DMS153 (cell line): Measurements from ENCODE around the gene TP53I11.

Experiments used
- DNase-seq: peaks from one replicate; lab custom pipeline; 2025; lab: John Stamatoyannopoulos, UW

Gene TP53I11, protein sequence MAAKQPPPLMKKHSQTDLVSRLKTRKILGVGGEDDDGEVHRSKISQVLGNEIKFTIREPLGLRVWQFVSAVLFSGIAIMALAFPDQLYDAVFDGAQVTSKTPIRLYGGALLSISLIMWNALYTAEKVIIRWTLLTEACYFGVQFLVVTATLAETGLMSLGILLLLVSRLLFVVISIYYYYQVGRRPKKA

DNA sequence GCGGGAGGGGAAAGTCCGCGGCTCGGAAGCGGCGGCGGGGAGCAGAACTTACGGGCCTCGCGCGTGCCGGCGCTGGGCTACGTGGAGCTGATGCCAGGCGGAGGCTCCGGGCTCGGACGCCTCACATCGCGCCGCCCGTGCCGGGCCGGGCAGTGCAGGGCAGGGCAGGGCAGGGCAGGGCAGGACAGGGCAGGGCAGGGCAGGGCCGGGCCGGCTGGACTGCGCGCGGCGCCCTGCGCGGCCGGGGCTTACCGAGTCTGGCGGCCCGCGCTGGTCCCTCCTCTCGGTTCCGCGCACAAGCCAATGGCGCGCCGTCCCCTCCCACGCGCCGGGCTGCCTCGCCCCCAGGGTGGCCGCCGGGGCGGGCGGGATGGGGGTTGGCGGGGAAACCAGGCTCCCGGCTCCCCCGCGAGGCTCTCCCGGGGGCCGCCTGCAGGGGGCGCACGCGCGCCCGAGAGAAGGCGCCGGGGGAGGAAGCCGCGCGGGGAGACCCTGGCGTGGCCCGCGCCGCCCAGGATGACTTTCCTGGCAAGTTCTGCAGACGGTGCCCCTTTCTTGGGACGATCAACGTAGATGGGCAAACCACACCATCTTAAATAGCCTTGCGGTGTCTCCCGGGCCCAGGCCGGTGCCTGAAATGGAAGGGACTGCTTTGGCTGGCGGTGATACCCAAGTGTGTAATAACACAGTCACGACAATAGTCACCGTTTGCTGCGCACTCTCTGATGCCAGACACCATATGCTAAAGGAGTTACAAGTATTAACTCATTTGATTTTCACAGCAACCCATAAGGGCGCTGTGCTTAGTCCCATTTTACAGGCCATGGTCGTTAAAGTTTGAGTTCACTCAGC lies at the start of gene TP53I11:
TSS of gene TP53I11 (minus strand) at position 259 of the 852 bp plus-strand sequence. CDS start 12,548 bp downstream, outside the sequence.
- peak; percentile 46 for DNase-seq

DNA sequence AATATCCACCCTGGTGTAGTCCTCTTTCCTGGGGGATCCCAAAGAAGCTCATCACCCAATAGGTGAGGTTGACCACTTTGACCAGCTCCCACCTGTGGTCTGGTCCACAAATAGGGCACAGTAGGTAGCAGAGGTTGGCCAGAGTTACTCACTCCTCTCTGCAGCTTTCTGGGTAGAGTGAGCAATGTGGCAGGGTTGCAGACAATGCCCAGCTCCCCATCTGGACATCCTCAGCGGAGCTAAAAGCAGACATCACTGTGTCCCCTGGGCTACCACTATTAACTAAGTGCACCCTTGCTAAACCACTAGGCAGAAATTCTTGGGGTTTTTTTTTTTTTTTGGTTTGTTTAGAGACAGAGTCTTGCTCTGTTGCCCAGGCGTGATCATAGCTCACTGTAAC lies 48.4 kb upstream of the TP53I11 start:
- DNase-seq, result no peak

DNA sequence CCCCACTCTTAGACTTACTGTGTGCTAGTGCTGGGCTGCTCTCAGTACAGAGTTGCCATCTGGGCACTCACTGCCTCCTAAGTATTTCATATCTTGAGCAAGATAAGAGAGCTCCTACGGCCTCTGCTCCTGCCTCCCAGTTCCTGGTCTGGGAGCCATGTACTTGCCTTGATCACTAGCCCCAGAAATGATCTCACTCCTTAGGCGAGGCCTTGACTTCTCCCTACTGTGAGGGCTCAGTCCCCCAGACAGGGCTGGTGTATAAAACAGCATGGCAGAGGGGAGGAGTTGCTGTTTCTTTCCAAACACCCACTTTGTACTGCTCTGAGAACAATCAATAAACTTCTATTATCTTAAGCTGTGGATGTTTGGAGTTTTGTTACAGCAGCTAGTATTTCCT lies 47.4 kb upstream of the TP53I11 start:
- no peak for DNase-seq

DNA sequence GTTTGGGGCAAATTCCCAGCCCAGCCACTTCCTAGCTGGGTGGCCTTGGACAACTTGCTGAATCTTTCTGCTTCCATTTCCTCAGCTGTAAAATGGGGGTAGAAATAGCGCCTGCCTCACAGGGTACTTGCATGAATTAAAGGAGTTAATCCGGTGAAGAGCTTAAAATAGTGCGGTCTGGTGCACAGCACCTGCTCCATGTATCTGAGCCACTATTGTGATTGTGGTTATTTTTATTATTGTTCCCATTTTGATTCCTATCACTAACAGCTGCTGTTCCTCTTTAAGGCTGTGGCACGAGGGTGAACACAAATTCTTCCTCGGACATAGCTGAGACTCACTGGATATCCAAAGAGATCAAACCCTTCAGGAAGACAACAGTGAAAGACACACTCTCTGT lies 46.9 kb upstream of the TP53I11 start:
- DNase-seq, result no peak

DNA sequence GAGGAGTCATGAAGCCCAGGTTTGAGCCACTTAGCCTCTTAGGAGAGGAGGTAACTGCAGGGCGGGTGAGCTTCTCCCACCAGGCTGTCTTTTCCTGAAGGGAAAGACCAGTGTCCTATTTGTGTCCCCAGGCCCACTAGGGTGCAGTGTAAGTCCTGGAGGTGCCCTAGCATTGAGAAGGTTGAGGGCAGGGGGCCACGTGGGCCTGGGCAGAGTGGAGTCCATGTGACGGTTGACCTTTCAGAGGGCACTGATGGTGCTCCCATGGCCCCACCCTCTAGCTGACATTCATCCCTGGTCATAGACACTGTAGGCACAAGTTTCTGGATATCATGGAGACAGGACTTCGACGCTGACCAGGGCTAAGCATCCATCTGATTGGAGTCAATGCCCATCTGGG lies 44.1 kb upstream of the TP53I11 start:
- DNase-seq, result no peak

DNA sequence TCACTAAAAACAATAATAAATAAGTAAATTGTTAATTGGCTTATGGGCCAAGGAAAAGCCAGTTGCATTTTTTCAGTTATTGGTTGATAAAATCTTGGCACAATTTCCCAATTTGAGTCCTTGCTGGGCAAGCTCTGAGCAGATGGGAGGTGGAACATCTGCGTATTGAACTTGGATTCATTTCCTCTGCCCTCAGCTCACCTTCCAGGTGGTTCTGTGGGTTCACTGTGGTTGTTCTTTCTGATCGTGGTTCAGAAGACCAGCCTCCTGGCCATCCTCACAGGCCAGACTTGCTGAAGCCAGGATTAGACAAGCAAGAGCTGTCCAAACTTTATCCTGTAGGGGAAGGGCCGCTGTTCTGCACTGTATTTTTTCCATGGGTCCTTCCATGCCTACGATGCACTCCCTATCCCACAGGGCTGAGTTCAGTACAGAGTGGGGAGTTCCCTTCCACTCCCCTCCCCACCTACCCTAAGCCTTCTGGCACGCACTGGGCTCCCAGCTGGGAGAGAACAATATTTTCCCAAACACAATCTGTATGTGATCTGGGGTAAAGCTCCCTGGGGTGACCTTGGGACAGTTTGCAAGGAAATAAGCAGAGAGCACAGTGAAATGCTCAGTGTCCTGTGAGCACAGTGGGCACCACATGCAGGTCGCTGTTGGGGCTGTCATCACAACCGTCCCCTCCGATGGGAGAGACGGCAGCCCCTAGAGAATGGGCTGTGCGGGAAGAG lies 43.5 kb upstream of the TP53I11 start:
- no peak for DNase-seq

DNA sequence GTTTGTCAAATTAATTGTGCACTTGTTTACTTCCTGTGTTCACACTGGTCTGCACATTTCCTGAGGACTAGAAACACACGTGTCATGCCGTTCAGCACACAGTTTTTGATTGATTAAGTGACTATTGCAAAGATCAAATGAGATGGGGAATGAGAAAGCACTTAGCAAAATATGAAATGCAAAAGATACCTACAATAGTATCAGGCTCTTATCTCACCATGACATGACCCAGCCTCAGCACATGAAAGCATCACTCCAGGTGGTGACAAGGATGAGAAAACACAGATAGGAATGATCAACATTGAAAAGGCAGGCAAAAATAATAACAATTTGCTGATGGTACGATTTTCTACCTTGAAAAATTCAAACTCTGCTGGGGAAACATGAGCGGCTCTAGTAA lies 42.1 kb upstream of the TP53I11 start:
- DNase-seq, result no peak

DNA sequence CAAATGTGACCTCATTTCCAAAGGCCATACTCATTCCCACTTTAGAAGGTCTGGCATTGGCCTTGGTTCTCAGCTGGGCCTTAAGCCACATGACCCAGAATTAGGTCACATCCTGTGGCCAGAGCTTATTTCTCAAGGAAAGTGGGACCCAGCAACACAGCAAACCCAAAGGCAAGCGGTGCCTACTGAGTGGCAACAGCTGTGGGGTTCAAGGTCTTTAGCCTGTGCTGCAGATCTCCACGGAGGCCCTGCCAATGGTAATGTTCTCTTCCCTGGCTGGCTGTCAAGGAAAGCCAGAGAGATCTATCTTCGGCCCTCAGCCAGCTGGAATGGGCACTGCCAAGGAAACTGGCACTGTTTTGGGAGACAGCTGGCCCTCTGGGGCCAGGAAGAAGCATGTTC lies 41.5 kb upstream of the TP53I11 start:
- no peak for DNase-seq

DNA sequence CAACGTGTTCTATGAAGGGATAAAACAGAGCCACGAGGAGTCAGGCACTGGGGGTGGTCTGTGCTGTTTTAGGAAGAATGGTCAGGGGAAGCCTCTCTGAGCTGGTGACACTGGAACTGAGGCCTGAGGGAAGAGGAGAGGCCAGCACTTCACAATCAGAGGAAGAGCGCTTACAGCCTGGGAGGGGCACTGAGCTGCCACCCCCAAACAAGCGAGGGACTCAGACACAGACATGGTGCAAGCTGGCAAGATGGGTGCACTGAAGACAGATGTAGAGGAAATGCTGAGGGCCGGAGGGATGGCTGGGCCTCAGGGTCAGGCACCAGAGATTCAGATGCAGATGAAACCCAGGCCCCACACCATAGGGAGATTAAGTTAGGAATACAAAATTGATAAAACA lies 40.0 kb upstream of the TP53I11 start:
- DNase-seq, result no peak

DNA sequence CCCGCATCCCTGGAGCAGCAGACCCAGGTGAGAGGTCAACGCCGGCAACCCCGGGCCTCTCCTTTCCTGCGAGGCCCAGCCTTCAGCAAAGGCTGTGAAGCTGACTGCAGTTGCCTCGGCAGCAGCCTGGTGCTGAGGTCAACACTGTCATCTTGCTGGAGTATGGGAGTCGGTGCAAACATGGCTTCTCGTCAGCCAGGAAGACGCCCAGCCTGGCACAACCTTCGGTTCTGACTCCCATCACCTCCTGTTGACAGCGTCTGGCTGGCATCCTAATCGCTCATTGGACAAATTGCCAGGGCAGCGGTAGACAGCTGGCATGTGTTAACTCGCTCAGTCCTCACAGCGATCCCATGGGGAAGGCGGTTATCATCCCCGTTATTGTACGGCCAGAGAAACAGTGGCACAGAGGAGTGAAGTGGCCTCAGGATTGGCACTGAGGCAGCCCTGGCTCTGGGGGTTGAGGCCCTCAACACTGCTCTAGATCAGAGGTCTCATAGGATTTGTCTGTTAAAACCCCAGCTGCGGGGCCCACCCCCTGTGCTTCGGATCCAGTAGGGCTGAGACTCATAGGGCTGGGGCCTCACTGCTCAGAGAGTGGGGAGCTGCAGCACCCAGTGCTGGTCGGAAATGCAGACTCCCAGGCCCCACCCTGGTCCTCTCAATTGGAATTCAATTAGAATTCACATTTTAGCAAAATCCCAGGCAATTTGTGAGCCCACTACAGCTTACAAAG lies 39.3 kb upstream of the TP53I11 start:
- peak; percentile 72 for DNase-seq

DNA sequence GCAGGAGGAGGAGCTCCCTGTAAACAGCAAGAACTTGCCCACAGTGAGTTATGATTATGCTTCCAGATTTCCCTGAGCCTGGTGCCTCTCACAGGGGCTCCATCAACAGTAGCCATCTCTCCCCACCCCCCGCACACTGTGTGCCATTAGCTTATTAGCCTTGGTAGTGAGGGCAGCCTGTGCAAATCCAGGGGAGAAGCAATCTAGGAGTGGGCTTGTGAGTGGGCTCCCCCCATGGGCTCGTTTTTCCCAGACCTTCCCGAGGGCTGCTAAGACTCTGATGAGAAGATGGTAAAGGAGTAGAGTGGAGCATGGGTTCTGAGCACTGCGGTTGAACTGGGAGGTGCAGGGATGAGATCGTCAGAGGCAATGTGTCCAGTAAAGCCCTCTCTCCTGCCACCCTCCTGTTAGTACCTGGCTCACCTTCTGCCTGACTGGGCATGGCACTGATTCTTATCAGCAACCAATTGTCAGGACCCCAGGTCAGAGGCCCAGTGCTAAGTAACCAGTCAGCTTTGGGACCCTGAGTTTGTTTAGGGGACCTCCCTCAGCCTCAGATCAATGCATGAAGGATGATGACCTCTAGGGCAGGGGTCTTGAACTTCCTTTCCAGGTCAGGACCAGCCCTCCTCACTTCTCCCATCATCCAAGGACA lies 38.4 kb upstream of the TP53I11 start:
- DNase-seq, result no peak

DNA sequence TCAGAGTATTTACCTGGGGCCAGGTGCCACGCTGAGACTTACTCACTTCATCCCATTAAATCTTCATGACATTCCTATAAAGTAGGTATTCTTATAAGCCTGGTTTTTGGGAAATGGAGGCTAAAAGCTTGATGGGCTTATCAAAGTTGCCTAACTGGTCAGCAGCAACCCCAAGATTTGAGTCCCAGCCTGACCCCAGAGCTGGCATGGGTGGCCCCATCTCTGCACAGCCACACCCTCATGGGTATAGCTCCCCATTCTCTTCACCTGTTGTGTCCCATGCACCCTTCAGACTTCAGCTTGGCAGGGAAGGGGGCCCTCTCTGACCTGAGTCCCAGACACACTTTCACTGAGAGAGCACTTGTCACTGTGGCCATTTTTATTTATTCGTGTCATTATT lies 37.4 kb upstream of the TP53I11 start:
- no peak for DNase-seq

DNA sequence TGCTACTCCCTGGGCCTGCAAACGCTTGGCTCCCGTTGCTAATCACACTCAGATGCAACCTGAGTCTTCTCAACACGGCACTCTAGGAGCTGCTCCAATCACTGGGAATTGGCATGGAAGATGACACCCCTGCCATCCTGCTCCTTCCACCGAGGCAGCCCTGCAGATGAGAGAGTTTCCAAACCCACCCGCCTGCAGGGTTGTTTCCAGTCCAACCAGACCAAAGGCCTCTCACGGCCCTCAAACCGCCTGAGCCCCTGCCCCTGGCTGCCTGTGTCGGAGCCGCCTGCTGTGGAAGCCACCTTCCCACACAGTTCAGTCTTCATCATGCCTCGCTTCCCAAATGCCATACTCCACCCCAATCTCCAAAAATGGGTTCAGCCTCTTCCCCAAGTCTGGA lies 36.8 kb upstream of the TP53I11 start:
- DNase-seq, result no peak

DNA sequence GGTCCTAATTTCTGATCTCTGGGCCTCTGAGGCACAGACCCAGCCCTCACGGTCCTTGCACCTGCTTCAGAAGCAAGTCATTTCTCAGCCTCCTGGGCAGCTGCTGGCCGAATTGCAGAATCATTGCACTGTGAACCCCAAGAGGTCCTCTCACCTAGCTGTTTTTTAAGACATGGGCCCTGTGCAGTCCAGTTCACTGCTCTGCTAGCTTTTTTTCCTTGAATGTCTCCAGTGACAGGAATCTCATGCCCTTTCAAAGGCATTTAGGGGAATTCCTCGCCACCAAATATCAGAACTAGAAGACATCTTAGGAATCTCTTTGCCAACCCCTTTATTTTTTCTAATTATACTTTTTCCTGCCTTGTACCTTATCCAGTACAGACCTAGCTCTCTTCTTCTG lies 35.6 kb upstream of the TP53I11 start:
- DNase-seq, result no peak

DNA sequence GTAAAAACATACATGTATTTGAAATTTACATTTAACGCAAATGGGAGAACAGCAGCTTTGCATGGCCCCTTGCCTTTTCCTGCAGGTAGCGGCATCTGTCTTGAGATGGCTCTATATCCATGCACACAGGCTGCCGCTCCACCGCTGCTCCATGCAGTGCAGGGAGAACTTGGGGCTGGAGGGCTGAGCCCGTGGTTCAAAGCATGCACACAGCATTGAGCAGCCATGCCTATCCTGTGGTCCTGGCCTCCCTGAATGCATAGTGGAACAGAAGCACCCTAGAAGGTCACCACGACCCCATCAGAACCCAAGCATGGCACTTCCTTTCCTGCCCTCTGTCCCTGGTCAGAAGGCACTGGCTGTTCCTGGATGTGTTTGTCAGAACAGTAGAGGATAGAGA lies 35.0 kb upstream of the TP53I11 start:
- no peak for DNase-seq

DNA sequence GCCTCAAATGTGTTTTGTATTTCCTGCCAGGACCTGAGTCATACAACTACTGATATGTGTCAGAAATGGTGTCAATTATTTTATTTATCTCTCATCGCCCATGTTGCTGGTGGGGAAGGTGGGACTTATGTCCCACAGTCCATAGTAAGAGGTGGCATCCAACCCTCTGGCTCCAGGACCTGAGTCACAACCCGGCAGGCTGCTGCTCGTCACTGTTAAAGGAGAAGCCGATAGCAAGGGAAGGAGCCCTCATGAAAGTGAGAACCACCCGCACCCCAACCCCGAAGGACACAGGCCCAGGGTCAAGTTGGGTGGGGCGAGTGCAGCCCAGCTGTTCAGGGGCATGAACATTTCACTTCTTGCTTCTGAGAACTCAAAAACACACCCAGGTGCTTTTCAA lies 33.1 kb upstream of the TP53I11 start:
- DNase-seq, result no peak

DNA sequence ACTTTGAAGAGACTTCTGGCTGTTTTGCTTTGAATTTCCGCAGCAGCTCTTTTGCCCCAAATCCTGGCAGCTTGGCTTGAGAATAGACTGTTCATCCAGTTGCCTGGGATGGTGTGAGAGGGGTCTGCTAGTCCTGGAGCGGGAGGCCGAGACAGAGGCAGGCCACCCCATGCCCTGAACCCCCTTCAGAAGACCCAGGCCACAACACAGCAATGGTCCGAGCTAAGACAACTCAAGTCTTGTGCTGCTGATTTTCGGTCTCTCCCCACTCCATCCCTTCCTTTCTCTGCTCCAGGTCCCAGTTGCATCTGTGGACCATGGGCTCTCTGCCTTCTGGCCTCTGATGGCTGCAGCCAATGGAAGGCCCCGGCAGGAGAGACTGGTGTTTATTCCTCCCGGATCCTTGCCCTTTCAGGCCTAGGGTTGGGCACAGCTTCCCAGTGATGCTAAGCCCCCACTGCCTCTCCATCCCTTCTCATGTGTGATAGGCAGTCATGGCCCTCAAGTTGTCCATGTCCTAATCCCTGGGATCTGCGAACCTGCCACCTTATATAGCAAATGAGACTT lies 31.9 kb upstream of the TP53I11 start:
- DNase-seq, result no peak

DNA sequence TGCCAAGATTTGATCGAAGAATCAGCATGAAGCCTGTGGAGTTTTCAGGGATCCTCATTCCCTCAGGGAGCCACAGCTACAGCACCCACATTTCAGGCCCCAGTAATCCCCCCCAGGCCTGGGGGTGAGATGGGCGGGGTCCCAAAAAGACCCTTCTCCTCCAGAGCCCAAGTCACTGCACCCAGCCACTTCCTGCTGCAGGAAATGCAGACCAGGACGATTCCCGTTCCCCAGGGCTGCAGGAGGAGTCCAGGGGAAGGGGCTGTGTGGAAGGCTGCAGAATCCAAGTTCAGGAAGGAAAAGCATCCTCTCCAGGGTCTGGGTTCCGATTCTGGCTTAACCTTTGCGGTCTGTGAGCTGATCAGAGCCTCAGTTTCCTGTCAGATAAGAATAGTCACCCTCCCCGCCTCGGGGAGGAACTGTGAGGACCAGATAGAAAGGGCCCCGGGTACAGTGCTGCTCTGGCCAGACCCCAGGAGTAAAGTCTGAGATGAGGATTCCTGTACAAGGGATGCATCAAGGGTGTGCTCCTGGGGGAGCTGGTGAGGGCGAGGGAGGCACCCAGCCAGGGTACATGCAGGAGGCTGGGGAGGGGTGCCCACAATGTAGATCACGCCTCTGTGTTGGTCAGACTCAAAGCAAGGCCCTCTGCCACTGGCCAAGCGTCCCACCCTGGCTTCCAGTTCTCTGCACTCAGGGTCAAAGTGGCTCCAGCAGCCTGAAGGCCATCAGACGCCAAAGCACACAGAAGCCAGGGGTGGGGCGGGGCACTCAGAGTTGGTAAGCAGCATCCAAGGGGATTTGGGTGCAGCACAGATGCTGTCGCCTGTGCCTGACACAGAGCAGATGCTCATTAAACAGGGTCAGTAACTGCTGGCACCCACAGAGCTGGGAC lies 30.1 kb upstream of the TP53I11 start:
- no peak for DNase-seq

DNA sequence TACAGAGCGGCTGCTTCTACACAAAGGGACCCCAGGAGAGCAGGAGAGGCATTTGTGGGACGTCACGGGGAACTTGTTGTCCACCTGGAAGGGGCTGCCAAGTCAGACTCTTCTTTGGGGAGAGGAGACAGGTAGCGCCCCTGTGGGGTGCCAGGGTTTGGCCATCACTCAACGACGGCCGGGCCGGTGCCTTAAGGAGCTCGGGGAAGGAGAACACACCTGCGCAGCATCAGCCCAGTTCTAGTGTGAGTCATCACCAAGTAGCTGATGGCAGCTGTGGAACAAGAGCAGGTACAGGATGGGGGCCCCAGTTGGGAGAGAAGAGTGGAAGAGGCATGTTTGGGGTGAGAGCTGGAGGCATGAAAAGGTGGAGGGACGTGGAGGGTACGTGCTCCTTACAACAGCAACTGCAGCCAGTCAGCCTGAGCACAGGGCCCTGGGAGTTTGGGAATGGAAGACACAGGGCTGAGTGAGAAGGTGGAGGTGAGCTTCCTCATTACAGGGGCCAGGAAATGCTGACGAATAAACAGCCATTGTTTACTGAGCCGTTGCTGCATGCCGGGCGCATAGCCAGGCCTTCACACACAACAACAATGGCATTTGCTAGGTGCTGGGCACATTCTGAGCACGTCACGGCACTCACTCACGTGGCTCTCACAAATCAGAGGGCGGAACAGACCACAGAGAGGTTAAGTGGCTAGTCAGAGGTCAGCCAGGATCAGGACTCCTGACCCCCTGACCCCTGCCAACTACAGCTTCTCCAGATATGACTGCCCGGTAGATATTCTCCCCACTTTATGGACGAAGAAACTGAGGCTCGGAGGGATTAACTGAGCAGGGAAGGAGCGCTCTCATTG lies 29.1 kb upstream of the TP53I11 start:
- DNase-seq, result peak; percentile 97

DNA sequence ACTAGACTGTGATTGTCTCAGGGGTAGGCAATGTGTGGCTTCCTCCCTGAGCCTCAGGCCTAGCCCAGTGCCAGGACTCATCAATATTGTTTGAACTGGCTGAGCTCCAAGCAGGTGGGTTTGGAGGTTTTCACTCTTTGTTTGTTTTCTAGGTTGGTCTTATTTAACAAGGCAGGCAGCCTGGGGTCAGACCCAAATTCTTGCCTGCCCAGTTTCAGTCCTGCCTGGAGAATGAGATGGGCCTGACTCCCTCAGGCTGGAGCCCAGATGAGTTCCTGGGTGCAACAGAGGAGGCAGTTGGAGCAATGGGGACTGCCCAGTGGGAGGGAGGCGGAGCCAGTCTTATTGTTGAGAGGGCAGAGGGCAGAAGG lies 28.3 kb upstream of the TP53I11 start:
- DNase-seq, result peak; percentile 98
